SK-N-SH treated with all-trans-retinoic acid at 6 μM for 48 hours (cell line): ENCODE data around the gene IGF1R.

Experiments used
- ATAC-seq: fragments of 200-7000 bp; cut with Tn5 transposase; 3 replicates; pipeline ENCODE4 v1.9.1; 2020; ENCODE audit warnings: mild to moderate bottlenecking, moderate library complexity
- ARNTL ChIP-seq: fragments of 450-650 bp; formaldehyde crosslinking; IDR thresholded peaks from 2 replicates; pipeline ENCODE4 v1.5.0; 2020; ENCODE audit warnings: low read depth, mild to moderate bottlenecking, moderate library complexity, borderline replicate concordance
- BACH2 ChIP-seq: fragments of 250-450 bp; sonication (Bioruptor Pico); IDR thresholded peaks from 2 replicates; pipeline ENCODE4 v1.9.0; 2021; ENCODE audit warnings: mild to moderate bottlenecking, borderline replicate concordance
- CSDC2 ChIP-seq: fragments of 250-450 bp; sonication (Bioruptor Pico); IDR thresholded peaks from 2 replicates; pipeline ENCODE4 v1.5.0; 2020; ENCODE audit warnings: mild to moderate bottlenecking, moderate library complexity
- ESRRG ChIP-seq: fragments of 250-450 bp; sonication (Bioruptor Pico); IDR thresholded peaks from 2 replicates; pipeline ENCODE4 v1.6.1; 2021; ENCODE audit warnings: mild to moderate bottlenecking
- GLIS3 ChIP-seq: fragments of 250-450 bp; sonication (Bioruptor Pico); IDR thresholded peaks from 2 replicates; pipeline ENCODE4 v1.5.0; 2020; ENCODE audit warnings: mild to moderate bottlenecking, moderate library complexity
- ISL1 ChIP-seq: fragments of 250-450 bp; sonication (Bioruptor Pico); IDR thresholded peaks from 2 replicates; pipeline ENCODE4 v2.1.2; 2022; ENCODE audit warnings: mild to moderate bottlenecking, moderate library complexity
- OSR1 ChIP-seq: fragments of 250-450 bp; sonication (Bioruptor Pico); IDR thresholded peaks from 2 replicates; pipeline ENCODE4 v1.8.0; 2022; ENCODE audit warnings: moderate library complexity, mild to moderate bottlenecking, inconsistent platforms
- PPARA ChIP-seq: fragments of 250-450 bp; sonication (Bioruptor Pico); IDR thresholded peaks from 2 replicates; pipeline ENCODE4 v1.5.0; 2020; ENCODE audit warnings: mild to moderate bottlenecking, borderline replicate concordance
- RARB ChIP-seq: fragments of 250-450 bp; sonication (Bioruptor Pico); IDR thresholded peaks from 2 replicates; pipeline ENCODE4 v1.8.0; 2021; ENCODE audit warnings: mild to moderate bottlenecking, moderate library complexity
- SNAI2 ChIP-seq: fragments of 250-450 bp; sonication (Bioruptor Pico); IDR thresholded peaks from 2 replicates; pipeline ENCODE4 v1.5.0; 2020; ENCODE audit warnings: mild to moderate bottlenecking, moderate library complexity
- TCF4 ChIP-seq: fragments of 250-450 bp; sonication (Bioruptor Pico); IDR thresholded peaks from 2 replicates; pipeline ENCODE4 v1.8.0; 2021; ENCODE audit warnings: mild to moderate bottlenecking, moderate library complexity, borderline replicate concordance
- ZC3H10 ChIP-seq: fragments of 250-450 bp; sonication (Bioruptor Pico); IDR thresholded peaks from 2 replicates; pipeline ENCODE4 v1.5.1; 2021; ENCODE audit warnings: mild to moderate bottlenecking, moderate library complexity
- ZFP3 ChIP-seq: fragments of 250-450 bp; sonication (Bioruptor Pico); IDR thresholded peaks from 2 replicates; pipeline ENCODE4 v1.5.0; 2020; ENCODE audit warnings: mild to moderate bottlenecking, moderate library complexity
- ZFP30 ChIP-seq: fragments of 450-650 bp; formaldehyde crosslinking; IDR thresholded peaks from 2 replicates; pipeline ENCODE4 v1.5.0; 2022; ENCODE audit warnings: mild to moderate bottlenecking, moderate library complexity
- ZNF8 ChIP-seq: fragments of 450-650 bp; formaldehyde crosslinking; IDR thresholded peaks from 2 replicates; pipeline ENCODE4 v1.5.0; 2020; ENCODE audit warnings: mild to moderate bottlenecking, moderate library complexity
- TF ChIP-seq, protein P1 (sequence below): fragments of 250-450 bp; sonication (Bioruptor Pico); IDR thresholded peaks from 2 replicates; pipeline ENCODE4 v1.8.0; 2021; ENCODE audit warnings: low read depth, mild to moderate bottlenecking, moderate library complexity, borderline replicate concordance
- TF ChIP-seq, protein P2 (sequence below): fragments of 250-450 bp; sonication (Bioruptor Pico); IDR thresholded peaks from 2 replicates; pipeline ENCODE4 v1.5.1; 2020; ENCODE audit warnings: low read depth, mild to moderate bottlenecking, moderate library complexity
- TF ChIP-seq, protein P3 (sequence below): fragments of 250-450 bp; sonication (Bioruptor Pico); IDR thresholded peaks from 2 replicates; pipeline ENCODE4 v1.5.0; 2020; ENCODE audit warnings: mild to moderate bottlenecking, moderate library complexity
- TF ChIP-seq, protein P4 (sequence below): fragments of 250-450 bp; sonication (Bioruptor Pico); IDR thresholded peaks from 2 replicates; pipeline ENCODE4 v1.5.1; 2021; ENCODE audit warnings: mild to moderate bottlenecking, moderate library complexity
- TF ChIP-seq, protein P5 (sequence below): fragments of 250-450 bp; sonication (Bioruptor Pico); IDR thresholded peaks from 2 replicates; pipeline ENCODE4 v1.8.0; 2020; ENCODE audit warnings: mild to moderate bottlenecking, moderate library complexity, borderline replicate concordance

IGF1R gene

DNA sequence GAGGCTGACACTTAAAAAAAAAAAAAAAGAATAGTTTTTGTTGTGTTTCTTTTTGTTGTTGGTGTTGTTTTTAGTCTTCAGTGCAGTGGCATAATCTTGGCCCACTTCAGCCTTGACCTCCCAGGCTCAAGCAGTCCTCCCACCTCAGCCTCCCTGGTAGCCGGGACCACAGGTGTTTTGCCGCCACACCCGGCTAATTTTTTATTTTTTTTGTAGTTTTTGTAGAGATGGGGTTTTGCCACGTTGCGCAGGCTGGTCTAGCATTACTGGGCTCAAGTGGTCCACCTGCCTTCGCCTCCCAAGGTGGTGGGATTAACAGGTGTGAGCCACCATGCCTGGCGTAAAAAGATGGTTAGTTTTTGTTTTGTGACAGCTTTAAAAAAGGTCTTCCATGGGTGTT, 30.1 kb downstream of the IGF1R start:
- no peak for TF ChIP-seq TCF4 (CRISPR knock-in tag)
- no peak for TF ChIP-seq ISL1
- no peak for TF ChIP-seq ESRRG (CRISPR knock-in tag)
- TF ChIP-seq SNAI2 (CRISPR knock-in tag): no peak
- no peak for TF ChIP-seq RARB (CRISPR knock-in tag)
- TF ChIP-seq, protein P1, sequence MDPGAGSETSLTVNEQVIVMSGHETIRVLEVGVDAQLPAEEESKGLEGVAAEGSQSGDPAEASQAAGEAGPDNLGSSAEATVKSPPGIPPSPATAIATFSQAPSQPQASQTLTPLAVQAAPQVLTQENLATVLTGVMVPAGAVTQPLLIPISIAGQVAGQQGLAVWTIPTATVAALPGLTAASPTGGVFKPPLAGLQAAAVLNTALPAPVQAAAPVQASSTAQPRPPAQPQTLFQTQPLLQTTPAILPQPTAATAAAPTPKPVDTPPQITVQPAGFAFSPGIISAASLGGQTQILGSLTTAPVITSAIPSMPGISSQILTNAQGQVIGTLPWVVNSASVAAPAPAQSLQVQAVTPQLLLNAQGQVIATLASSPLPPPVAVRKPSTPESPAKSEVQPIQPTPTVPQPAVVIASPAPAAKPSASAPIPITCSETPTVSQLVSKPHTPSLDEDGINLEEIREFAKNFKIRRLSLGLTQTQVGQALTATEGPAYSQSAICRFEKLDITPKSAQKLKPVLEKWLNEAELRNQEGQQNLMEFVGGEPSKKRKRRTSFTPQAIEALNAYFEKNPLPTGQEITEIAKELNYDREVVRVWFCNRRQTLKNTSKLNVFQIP (CRISPR knock-in tag): no peak
- TF ChIP-seq ZFP3 (CRISPR knock-in tag): no peak
- no peak for TF ChIP-seq OSR1 (CRISPR knock-in tag)
- TF ChIP-seq ARNTL (CRISPR knock-in tag): no peak
- TF ChIP-seq PPARA: no peak
- no peak for TF ChIP-seq CSDC2 (CRISPR knock-in tag)
- no peak for TF ChIP-seq GLIS3 (CRISPR knock-in tag)
- no peak for TF ChIP-seq BACH2 (CRISPR knock-in tag)
- TF ChIP-seq, protein P2, sequence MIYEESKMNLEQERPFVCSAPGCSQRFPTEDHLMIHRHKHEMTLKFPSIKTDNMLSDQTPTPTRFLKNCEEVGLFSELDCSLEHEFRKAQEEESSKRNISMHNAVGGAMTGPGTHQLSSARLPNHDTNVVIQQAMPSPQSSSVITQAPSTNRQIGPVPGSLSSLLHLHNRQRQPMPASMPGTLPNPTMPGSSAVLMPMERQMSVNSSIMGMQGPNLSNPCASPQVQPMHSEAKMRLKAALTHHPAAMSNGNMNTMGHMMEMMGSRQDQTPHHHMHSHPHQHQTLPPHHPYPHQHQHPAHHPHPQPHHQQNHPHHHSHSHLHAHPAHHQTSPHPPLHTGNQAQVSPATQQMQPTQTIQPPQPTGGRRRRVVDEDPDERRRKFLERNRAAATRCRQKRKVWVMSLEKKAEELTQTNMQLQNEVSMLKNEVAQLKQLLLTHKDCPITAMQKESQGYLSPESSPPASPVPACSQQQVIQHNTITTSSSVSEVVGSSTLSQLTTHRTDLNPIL: no peak
- TF ChIP-seq, protein P3, sequence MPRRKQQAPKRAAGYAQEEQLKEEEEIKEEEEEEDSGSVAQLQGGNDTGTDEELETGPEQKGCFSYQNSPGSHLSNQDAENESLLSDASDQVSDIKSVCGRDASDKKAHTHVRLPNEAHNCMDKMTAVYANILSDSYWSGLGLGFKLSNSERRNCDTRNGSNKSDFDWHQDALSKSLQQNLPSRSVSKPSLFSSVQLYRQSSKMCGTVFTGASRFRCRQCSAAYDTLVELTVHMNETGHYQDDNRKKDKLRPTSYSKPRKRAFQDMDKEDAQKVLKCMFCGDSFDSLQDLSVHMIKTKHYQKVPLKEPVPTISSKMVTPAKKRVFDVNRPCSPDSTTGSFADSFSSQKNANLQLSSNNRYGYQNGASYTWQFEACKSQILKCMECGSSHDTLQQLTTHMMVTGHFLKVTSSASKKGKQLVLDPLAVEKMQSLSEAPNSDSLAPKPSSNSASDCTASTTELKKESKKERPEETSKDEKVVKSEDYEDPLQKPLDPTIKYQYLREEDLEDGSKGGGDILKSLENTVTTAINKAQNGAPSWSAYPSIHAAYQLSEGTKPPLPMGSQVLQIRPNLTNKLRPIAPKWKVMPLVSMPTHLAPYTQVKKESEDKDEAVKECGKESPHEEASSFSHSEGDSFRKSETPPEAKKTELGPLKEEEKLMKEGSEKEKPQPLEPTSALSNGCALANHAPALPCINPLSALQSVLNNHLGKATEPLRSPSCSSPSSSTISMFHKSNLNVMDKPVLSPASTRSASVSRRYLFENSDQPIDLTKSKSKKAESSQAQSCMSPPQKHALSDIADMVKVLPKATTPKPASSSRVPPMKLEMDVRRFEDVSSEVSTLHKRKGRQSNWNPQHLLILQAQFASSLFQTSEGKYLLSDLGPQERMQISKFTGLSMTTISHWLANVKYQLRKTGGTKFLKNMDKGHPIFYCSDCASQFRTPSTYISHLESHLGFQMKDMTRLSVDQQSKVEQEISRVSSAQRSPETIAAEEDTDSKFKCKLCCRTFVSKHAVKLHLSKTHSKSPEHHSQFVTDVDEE (CRISPR knock-in tag): no peak
- TF ChIP-seq, protein P4, sequence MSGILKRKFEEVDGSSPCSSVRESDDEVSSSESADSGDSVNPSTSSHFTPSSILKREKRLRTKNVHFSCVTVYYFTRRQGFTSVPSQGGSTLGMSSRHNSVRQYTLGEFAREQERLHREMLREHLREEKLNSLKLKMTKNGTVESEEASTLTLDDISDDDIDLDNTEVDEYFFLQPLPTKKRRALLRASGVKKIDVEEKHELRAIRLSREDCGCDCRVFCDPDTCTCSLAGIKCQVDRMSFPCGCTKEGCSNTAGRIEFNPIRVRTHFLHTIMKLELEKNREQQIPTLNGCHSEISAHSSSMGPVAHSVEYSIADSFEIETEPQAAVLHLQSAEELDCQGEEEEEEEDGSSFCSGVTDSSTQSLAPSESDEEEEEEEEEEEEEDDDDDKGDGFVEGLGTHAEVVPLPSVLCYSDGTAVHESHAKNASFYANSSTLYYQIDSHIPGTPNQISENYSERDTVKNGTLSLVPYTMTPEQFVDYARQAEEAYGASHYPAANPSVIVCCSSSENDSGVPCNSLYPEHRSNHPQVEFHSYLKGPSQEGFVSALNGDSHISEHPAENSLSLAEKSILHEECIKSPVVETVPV (CRISPR knock-in tag): no peak
- TF ChIP-seq, protein P5, sequence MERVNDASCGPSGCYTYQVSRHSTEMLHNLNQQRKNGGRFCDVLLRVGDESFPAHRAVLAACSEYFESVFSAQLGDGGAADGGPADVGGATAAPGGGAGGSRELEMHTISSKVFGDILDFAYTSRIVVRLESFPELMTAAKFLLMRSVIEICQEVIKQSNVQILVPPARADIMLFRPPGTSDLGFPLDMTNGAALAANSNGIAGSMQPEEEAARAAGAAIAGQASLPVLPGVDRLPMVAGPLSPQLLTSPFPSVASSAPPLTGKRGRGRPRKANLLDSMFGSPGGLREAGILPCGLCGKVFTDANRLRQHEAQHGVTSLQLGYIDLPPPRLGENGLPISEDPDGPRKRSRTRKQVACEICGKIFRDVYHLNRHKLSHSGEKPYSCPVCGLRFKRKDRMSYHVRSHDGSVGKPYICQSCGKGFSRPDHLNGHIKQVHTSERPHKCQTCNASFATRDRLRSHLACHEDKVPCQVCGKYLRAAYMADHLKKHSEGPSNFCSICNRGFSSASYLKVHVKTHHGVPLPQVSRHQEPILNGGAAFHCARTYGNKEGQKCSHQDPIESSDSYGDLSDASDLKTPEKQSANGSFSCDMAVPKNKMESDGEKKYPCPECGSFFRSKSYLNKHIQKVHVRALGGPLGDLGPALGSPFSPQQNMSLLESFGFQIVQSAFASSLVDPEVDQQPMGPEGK (CRISPR knock-in tag): no peak
- no peak for TF ChIP-seq ZFP30 (CRISPR knock-in tag)
- TF ChIP-seq ZC3H10: no peak
- no peak for ATAC-seq

DNA sequence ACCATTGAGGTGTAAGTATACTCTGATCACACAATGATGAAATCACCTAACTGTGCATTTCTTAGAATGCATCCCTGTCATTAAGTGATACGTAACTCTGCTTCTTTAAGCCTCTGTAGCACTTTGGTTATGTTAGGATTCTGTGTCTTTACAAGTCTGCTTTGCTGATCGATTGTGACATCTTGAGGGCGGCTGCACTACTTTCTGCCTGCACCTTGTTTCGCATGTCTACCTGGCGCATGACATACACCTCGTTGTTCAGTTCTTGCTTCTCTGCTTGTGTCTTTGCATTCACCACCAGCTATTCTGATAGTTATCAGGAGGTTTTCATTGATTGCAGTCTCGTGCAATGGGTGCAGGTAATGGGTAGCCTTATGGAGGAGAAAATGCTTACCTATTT, 32.7 kb downstream of the IGF1R start:
- TF ChIP-seq ESRRG (CRISPR knock-in tag) (no peak), ZFP3 (CRISPR knock-in tag) (no peak), OSR1 (CRISPR knock-in tag) (no peak), ARNTL (CRISPR knock-in tag) (no peak), ZNF8 (CRISPR knock-in tag) (no peak), GLIS3 (CRISPR knock-in tag) (no peak)
- TF ChIP-seq, protein P5 (CRISPR knock-in tag): no peak
- no peak for ATAC-seq
